ENCODE data around the gene UBASH3B.

DNA sequence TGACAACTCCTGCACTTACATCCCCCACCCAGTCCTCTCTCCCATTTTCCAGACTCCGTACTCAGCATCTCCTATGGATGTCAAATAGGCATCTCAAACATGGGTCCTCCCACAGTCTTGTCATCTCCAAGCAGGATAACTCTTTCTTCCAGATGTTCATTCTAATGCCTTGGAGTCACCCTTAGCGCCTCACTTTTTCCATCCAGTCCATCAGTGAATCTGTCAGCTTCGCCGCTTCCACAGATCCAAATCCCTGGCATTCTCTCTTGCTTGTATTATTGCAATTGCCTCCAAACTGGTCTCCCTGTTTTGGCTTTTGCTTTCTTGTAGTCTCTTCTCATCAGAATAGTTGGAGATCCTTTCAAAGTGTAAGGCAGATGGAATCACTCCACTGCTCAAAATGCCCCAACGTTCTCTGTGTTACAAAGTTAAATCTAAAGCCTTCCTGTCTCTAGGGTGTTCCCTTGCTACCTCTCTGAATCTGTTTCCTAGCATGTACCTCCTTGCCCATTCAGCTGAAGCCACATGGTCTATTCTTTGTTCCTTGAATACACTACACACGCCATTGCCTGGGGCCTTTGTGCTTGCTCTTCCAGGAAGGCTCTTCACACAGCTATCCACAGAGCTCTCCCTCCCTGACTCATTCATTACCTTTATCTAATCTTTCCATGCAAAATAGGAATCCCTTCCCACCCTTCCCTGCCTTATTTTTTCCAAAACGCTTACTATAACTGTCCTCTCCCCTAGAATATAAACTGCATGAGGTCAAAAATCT lies 64.8 kb downstream of the UBASH3B start:
- TF ChIP-seq, protein P1, sequence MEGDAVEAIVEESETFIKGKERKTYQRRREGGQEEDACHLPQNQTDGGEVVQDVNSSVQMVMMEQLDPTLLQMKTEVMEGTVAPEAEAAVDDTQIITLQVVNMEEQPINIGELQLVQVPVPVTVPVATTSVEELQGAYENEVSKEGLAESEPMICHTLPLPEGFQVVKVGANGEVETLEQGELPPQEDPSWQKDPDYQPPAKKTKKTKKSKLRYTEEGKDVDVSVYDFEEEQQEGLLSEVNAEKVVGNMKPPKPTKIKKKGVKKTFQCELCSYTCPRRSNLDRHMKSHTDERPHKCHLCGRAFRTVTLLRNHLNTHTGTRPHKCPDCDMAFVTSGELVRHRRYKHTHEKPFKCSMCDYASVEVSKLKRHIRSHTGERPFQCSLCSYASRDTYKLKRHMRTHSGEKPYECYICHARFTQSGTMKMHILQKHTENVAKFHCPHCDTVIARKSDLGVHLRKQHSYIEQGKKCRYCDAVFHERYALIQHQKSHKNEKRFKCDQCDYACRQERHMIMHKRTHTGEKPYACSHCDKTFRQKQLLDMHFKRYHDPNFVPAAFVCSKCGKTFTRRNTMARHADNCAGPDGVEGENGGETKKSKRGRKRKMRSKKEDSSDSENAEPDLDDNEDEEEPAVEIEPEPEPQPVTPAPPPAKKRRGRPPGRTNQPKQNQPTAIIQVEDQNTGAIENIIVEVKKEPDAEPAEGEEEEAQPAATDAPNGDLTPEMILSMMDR (IDR thresholded peaks at IDR 0.05) = no peak
- no peak for TF ChIP-seq POLR2AphosphoS5 (IDR thresholded peaks at IDR 0.05)

Data from suprapubic skin (tissue), 3 donors.